CD4-positive, alpha-beta T cell treated with Interleukin-15 for 4 hours (primary cell): ENCODE data around the gene FARP1.

Experiments
- DNase-seq: peaks from one replicate; pipeline ENCODE4 v3.0.0-alpha.2; 2020; ENCODE audit warnings: low spot score

FARP1 gene

DNA sequence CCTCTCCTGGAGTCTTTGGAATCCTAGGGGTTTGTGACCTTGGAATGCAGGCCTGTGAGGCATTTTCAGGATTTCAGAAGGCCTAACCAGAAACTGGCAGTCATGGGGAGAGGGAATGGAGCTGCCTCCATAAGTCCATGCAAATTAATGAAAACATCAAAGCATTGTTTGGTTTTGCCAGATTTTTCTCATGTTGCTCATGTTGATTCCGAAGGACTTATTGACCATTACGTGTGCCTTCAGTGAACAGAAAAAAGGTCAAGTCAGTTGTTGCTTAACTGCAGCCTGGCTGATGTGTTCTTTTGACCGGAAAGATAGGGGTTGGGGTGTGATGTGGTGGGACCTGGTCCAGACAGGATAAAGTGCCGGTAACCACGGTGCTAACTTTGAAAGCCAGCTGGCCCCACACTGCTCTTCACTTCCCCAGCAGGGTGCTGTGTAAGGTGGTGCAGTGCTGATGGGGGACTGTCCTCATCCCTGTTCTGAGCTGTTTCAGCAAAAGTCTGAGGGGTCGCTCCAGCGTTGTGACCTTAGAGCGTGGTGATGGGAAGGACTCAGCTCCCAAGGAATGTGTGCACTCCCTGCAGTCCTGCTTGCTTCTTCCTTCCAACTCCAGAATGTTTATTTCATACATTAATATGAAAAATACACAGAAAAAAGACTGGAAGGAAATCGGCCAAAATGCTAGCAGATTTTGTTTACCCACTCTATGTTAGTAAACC, 30.7 kb downstream of the FARP1 start:
- DNase-seq = no peak

DNA sequence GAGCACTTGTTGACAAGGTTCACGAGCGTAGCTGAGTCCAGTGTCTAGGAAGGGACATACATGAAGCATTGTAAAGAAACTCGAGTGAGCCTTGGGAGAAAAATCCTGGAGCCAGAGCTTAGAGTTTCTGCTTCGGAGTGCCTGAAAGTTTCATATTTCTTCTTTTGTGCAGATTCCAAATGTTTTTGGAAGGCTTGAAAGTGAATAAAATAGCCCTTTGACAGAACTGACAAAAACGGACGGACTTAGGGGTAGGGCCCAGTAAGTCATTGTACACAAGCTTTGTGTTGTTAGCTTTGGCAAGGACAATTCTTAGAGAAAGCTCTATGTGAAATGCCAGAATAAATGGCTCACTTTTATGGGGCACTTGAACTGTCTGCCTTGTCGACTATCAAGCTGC, 31.4 kb downstream of the FARP1 start:
- no peak for DNase-seq

DNA sequence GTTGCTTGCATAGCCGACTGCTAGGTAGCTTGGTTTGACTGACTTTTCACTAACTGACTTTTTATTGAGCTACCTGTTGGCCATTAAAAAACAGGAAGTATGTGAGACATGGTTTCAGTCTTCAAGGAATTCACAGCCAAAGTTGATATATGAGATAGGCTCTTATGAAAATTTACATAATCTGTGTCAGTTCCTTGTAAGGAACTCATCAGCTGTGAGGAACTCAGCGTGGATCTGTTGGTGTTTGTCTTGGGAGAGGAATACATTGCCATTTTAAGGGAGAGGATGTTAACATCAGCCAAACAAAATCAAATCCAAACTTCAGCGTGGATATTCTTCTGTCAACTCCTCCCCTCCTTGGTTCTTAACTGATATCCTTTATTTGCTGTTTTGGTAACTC, 32.1 kb downstream of the FARP1 start:
- no peak for DNase-seq

DNA sequence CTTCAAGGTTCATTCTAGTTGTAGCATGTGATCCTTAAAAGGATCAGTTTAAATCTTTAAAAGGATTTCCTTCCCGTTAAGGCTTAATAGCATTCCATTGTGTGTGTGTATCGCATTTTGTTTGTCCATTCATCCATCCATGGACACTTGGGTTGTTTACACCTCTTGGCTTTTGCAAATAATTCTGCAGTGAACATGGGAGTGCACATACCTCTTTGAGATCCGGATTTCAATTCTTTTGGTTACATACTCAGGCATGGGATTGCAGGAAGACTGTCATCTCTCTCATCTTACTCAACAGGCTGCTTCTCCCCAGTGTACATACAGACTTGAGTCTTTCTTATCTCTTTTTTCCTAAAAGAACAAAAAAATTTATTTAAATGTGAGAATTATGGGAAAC, 32.9 kb downstream of the FARP1 start:
- no peak for DNase-seq

DNA sequence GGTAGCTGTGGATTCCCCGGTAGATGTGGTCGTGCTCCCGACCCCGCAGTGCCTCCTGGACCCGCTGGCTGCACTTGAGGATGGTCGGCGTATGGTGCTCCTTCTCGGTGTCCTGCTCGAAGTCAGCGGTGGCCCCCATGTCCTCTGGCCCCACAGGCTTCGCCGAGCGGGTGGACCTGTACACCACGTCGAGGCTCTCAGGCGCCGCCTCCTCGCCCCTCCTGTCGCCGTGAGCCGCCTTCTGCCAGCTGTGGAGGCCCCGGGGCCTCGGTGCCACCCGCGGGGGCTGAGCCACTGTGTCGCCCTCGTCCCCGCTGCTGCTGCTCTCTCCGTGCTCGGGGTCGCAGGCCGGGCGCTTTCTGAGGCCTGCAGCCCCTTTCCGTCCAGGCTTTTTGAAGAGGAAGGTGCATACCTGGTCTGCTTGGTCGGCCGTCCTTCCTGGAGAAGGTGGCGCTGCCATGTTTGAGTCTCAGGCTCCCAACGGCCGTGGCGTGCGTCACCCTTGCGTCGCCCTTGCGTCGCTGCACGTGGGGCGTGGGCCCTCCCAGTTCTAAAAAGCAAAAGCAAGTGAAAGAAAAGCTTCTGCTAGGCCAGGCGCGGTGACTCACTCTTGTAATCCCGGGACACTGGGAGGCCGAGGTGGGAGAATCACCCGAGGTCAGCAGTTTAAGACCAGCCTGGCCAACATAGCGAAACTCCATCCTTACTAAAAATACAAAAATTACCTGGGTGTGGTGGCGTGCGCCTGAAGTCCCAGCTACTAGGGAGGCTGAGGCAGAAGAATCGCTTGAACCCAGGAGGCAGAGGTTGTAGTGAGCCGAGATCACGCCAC, 34.1 kb downstream of the FARP1 start, which contains the start of gene RNF113B:
Gene RNF113B (minus strand): TSS at position 493 of the 832 bp plus-strand sequence. CDS start 33 bp downstream, at position 460.
- no peak for DNase-seq

DNA sequence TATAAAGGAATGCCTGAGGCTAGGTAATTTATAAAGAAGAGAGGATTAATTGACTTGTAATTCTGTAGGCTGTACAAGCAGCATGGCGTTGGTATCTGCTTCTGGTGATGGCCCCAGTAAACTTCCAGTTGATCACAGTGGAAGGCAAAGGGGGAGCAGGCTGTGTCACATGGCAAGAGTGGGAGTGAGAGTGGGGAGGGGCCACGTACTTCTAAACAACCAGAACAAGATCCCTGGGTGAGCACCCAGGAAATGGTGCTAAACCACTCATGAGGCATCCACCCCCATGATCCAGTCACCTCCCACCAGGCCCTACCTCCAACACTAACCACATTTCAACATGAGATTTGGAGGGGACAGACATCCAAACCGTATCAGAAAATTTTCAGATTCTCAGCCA, 37.2 kb downstream of the FARP1 start:
- DNase-seq = no peak

DNA sequence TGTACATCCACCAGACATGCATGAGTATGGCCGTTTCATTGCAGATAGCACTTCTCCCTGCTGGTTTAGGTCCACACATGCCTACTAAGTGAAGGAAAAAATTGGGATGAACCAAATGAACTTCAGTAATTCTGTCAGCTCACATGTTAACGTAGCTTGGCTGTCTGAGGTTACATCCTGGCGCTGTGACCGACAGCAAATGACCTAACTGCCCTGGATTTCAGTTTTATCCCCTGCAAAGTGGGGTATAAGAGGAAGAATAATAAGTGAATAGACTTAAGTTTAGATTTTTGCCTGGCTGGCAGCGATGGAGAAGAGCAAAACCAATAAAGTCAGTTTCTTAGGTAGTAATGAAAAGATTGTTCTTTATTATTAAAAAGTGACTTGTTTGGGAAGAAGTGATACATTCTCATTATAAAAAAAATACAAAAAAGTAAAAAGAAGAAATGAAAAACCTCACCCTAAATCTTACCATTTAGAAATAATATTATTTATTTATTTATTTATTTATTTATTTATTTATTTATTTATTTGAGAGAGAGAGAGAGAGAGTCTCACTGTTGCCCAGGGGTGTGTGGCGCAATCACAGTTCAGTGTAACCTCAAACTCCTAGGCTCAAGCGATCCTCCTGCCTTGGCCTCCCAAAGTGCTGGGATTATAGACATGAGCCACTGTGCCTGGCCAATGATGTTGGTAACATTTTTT, 38.4 kb downstream of the FARP1 start:
- no peak for DNase-seq

DNA sequence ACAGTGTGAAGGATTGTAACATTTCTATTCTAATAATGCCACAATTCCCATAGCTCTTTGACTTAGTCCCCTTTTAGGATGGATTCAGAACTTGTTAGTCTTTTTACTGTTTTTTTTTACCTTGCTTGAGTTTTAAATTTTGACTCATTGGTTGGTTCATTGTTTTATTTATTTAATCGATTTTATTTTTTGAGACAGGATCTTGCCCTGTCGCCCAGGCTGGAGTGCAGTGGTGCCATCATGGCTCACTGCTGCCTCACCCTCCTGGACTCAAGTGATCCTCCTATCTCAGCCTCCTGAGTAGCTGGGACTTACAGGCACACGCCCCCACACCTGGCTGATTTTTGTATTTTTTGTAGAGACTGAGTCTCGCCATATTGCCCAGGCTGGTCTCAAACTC, 39.3 kb downstream of the FARP1 start:
- no peak for DNase-seq

DNA sequence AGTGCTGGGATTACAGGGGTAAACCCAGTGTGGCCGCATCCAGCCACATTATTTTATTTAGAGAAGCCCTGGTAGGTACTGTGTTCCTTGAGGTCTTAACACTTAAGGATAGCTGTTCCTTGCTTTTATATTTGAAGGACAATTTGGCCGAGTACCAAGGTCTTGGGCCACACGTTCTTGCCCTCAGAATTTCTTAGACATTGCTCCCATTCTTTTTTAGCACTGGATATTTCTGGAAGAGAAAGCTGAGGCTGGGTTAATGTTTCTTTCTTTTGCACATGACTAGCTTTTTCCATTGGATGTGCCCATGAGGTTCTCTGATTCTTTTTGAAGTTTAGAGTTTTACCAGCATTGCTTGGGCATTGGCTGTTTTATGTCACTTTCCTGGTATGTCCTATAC, 39.7 kb downstream of the FARP1 start:
- no peak for DNase-seq

DNA sequence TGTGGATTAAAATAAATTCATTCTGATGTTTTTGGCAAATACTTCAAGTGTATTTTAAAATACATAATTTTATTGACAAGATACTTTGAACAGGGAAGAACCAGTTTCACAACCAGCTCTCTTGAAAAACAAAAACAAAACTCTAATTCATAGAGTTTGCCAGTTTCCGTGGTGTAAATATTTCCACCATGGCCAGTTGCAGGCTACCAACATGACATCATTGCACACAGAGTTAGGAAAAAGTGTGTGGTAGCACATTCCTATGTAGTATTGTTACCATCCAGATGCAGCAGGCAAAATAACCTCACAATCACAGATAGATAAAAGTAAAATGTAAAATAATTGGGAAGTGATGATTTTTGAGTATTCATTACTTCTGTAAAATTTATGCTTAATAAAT, 41.9 kb downstream of the FARP1 start:
- DNase-seq = no peak

DNA sequence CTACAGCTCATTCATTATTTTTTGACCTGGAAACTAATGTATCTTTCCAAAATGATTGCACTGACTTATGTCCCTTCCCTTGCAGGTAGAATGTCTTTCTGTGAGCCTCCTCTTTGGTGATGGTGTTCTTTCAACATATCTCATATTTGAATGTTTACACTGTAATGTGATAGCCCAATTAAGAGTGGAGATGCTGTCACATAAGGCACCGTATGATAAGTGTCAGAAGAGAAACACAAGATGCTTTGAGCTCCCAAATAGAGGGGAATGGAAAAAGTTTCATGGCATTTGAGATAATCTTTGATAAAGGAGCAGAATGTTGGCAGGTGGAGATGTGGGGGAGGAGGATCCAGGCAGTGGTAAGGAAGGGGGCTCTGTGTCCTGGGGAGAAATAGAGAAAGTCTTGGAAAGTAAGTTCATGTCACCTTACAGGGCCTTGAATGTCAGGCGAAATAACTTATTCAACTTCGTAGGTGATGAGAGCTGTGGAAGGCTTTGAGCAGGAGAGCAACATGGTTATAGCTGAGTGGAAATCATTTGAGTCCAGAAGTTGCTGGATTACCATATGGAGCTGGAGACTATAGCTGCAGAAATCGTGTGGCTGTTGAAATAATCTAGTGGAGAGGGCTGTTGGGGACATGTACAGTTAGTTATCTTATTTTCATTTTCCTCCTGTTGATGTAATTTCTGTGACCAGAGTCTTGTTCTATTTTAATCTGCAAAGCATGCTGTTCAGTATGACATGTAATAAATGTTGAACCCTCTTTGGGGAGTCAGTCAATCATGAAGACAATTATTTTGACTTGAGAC, 44.5 kb downstream of the FARP1 start:
- DNase-seq = no peak

DNA sequence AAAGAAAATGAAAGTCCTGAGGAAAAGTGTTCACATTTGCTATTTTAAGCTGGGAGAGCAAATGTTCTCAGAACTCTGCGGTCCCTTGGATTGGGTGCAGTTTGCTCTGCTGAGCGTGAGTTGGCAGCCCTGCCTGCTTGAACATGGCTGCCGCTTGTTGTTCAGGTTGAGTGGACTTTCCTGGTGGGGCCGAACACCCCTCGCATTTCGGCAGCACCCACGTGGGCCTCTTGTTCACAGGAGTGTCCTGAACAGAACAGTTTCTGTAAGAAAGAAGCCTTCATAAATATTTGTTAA, 45.0 kb downstream of the FARP1 start:
- no peak for DNase-seq

DNA sequence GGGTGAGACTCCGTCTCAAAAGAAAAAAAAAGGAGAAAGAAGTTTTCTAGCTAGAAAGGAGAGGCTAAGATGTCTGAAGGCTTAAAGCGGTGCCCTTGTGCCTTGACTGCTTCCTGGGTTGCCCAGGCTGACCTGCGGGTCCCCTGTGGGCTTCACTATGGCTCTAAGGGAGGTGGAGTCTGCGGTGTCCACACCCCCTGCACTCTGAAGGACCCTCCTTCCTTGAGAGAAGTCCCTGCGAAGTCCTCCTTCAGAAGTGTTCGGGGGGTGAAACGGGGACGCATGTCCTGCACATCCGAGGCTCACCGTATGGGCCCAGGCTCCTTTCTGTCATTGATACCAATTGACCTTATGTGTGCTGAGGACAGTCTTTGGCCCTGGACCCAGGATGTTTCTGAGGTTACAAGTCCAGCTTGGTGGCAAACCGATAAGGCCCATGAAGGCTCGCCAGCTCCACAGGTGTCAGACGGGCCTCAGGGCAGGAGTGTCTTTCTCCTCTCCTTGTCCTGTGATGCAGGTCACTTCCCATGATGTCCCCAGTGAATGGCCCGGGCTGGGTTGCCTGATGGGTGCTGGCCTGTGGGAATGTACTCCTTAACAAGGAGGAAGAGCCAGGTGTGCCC, 45.8 kb downstream of the FARP1 start:
- no peak for DNase-seq

DNA sequence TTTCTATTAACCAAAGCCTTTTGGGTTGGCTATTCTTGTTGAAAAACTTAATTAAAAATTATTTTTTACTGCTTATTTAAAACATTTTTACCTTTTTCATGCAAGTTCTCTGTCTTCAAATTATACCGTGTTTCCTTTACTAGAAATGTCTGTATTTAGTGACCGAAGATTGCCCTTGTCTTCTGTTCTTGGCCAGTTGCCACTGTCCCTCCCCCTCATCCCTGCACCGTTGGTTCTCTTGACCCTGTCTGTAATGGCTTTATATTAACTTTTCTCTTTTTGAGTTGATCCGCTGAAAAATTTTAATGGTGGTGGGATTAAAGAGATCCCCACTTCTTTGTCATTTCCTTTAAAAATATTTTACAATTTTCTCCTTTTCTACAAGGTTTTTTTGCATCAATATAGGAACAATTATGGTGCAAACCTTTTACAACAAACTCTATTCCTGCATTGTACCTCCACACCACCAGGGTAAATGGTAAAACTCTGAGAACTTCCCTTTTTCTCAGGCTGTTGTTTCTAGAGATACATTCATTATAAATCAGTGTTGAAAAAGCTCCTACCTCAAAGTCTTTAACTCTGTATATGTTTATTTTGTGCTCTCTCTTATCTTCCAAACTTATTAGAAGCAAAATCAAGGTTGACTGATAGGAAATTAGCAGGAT, 47.1 kb downstream of the FARP1 start:
- DNase-seq = no peak

DNA sequence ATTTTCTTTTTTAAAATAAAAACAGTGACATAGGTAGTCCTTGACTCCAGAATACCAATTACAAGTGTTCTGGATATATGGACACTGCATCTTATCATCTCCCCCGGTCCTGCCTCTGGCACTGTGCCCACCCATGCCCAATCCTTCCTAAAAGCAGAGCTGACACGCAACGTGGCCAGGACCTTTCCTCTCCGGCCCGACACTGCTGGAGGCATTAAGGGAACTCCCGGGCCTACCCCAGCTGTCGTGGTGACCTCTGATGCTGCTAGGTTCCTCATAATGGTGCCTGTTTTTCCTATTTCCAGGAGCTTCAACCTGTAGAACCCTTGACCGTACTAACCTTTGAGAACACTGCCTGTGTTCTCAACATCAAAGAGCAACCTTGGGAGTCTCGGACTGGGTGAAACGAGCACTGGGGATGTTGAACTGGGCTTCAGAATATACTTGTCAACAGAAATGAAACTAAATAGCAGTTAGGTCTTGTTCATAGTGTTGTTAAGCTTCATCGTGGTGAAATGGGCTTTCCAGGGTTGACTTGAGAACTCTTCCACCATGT, 48.1 kb downstream of the FARP1 start:
- no peak for DNase-seq

DNA sequence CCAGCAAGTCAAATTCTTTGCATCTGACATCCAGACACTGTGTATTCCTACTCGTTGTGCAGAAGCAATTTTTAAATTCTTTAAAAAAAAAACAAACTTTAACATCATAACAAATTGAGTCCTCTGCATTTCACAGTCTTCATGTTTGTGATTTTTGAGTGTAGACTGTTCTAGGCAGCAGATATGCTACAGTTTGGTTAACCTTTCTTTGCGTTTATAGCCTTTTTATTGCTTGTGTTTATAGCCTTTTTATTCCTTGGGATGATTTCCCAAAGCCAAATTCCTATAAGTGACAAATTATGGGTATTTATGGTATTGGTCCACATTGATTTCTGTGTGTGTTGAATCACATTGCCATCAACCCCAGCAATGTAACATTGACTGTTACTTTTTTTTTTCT, 49.1 kb downstream of the FARP1 start:
- no peak for DNase-seq

DNA sequence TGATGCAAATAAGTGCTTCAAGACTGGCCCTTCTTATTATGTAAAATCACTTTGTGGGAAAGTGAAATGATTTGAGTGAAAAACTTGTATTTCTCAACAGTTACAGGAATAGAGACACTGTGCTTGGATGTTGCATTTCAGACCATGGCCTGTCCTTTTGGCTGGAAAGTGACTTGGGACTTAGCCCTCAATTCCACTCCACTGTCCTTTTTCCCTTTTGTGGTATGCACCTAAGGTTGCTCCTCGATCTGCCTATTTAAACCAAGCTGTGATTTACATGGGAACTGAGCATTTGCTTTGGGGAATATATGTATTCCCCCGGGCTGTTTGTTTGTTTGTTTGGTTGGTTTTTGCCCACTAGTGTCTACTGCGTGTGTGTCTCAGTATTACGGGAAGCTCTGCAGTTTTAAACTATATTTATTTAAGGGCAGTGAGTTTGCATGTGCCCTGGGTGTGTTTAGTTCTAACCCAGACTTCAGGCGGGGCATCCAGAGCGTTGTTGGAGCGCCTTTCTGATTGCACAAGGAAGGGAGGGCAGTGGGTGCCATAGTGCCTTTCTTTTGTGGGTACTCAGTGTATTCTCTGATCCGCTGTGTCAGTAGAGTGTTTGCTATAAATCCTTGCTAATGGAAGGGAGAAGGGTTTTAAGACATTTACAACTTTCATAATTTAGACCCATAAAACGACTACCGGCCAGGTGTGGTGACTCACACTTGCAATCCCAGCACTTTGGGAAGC, 52.3 kb downstream of the FARP1 start:
- no peak for DNase-seq

DNA sequence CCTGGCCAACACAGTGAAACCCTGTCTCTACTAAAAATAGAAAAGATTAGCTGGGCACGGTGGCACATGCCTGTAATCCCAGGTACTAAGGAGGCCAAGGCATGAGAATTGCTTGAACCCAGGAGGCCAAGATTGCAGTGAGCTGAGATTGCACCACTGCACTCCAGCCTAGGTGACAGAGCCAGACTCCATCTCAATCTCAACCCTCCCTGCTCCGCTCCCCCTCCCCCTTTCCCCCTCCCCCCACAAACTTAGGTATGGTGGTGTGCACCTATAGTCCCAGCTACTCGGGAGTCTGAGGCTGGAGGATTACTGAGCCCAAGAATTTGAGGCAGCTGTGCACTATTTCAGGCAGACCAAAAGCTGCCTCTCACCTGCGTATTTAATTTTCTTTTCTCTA, 55.8 kb downstream of the FARP1 start:
- no peak for DNase-seq

DNA sequence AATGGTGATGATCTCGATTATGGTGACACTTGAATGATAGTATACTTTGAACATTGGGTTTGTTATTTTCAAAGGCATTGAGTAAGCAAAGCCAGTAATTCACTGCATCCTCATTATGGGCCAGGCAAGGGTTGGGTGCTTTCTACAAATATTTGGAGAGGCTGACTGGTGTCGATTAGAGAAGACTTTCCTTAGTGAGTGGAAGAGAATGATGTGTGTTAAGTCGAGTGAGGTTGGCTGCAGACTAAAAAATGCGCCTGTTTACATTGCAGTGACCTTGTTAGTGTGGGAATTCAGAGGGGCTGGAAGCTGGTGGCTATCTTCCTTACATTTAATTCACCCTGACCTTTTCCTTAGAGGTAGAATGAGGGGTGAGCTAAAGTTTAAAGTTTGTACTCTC, 56.6 kb downstream of the FARP1 start:
- no peak for DNase-seq

DNA sequence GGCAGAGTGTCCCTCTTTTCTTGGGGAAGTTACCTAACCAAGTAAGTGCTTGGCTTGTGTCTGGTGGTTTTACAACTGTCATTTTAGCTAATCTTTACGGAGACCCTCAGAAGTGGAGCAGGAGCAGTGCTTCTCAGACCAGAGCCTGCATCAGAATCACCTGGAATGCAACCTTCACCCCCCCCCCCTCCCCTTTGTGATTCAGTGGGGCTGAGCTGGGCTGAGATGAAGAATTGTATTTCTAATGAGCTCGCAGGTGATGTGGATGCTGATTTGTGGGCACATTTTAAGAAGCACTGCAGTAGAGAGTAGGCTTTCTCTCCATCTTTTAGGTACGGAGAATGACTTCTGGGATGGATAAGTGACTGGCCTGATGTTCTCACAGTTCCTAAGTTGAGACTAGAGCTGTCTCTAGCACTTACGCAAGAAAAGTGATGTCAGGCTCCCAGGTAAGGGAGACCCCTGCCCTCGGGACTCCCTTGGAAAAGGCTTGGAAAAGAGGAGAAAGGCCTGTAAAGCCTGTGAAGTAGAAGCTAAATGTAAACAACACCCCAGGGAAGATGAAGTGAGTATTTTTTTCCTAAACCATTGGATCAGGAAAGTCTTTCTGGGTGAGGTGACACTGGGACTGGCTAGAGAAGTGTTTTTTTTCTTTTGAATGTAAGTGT, 57.5 kb downstream of the FARP1 start:
- no peak for DNase-seq
